Endothelial cell of umbilical vein (primary cell): ENCODE results near the gene DNAJB12.

Experiments used
- EZH2 ChIP-seq: IDR thresholded peaks from 2 replicates; pipeline ENCODE4 v1.6.1; 2012; ENCODE audit warnings: borderline replicate concordance, low read depth, mild to moderate bottlenecking, moderate library complexity, low read length, inconsistent platforms; ENCODE audit not compliant: severe bottlenecking
- FOS ChIP-seq: IDR thresholded peaks from 2 replicates; pipeline ENCODE4 v1.6.1; 2011; ENCODE audit warnings: mild to moderate bottlenecking, low read length, moderate library complexity, borderline replicate concordance; ENCODE audit not compliant: insufficient read depth
- GATA2 ChIP-seq: IDR thresholded peaks from 2 replicates; pipeline ENCODE4 v1.7.0; 2011; ENCODE audit warnings: low read depth, mild to moderate bottlenecking, moderate library complexity, mixed read lengths, low read length; ENCODE audit not compliant: insufficient read length, insufficient read depth
- JUN ChIP-seq: IDR thresholded peaks from 2 replicates; pipeline ENCODE4 v1.6.1; 2011; ENCODE audit warnings: borderline replicate concordance, low read depth; ENCODE audit not compliant: insufficient read length, insufficient read depth
- MYC ChIP-seq: IDR thresholded peaks from one replicate; pipeline ENCODE4 v1.6.1; 2011; ENCODE audit warnings: mild to moderate bottlenecking, low read depth, low read length
- POLR2A ChIP-seq: IDR thresholded peaks from 2 replicates; pipeline ENCODE4 v1.6.1; 2012; ENCODE audit warnings: low read depth, mild to moderate bottlenecking, control low read depth, low read length
- POLR2AphosphoS5 ChIP-seq: IDR thresholded peaks from 2 replicates; pipeline ENCODE4 v1.6.1; 2012; ENCODE audit warnings: low read depth, mild to moderate bottlenecking, control low read depth, low read length, moderate library complexity; ENCODE audit not compliant: insufficient read depth
- TF ChIP-seq, protein P1 (sequence below), 2 donors: IDR thresholded peaks; 1 replicate in 1 of 2; 2 replicates in 1 of 2; pipeline ENCODE4 v1.5.1; 2011; ENCODE audit warnings: low read length in 2 of 2, mild to moderate bottlenecking in 2 of 2, moderate library complexity in 2 of 2, control low read depth in 1 of 2, inconsistent platforms in 1 of 2, low read depth in 1 of 2; ENCODE audit not compliant: insufficient read depth in 1 of 2; ENCODE audit errors: extremely low read depth in 1 of 2

DNA sequence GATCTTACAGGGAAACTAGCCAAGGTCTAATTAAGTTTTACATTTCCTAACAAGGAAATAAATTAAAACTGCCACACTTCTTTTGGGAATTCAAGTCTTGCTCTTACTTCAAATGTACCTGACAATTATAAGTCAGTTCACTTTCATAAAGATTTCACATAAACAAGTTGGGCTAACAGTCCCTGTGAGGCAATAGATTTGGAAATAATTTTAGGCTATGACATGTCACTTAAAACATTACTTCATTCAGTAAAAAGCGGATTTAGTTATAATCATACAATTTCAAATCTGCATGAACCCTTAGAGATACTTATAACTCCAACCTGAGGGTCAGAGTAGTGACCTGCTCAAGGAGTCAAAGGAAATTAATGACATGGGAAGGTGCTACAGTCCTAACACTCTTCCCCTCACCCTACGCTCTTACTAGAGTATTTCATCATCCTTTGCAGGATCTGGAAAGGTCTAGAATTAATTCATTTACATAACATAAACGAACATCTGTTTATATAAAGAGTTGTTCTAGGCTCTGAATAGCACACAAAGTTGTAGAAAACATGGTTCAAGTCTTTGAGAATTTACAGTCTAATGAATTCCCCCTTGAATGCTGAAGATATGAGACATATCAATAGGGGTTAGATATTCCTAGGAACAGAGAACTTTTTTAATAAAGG is 32.3 kb upstream of the DNAJB12 start:
- TF ChIP-seq, protein P1, sequence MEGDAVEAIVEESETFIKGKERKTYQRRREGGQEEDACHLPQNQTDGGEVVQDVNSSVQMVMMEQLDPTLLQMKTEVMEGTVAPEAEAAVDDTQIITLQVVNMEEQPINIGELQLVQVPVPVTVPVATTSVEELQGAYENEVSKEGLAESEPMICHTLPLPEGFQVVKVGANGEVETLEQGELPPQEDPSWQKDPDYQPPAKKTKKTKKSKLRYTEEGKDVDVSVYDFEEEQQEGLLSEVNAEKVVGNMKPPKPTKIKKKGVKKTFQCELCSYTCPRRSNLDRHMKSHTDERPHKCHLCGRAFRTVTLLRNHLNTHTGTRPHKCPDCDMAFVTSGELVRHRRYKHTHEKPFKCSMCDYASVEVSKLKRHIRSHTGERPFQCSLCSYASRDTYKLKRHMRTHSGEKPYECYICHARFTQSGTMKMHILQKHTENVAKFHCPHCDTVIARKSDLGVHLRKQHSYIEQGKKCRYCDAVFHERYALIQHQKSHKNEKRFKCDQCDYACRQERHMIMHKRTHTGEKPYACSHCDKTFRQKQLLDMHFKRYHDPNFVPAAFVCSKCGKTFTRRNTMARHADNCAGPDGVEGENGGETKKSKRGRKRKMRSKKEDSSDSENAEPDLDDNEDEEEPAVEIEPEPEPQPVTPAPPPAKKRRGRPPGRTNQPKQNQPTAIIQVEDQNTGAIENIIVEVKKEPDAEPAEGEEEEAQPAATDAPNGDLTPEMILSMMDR (IDR thresholded peaks at IDR 0.05; ENCODE audit: extremely low read depth in 1 of 2, insufficient read depth in 1 of 2, low read depth in 1 of 2, low read length in 2 of 2), result no peak
- TF ChIP-seq FOS, result no peak
- TF ChIP-seq POLR2A, result no peak
- TF ChIP-seq MYC, result no peak
- no peak for TF ChIP-seq JUN
- no peak for TF ChIP-seq POLR2AphosphoS5
- TF ChIP-seq EZH2, result no peak
- no peak for TF ChIP-seq GATA2
